HG03095 (cell line): ENCODE data around the gene RPH3AL.
"Not testable (repeated sequence)": the region's sequence is repeated elsewhere in the genome, so short reads cannot be mapped to it uniquely, and the experiment has no call there.

Source experiments
- ATAC-seq: cut with Tn5 transposase; IDR thresholded peaks from one replicate; pipeline ENCODE4 v1.9.1; 2021; ENCODE audit warnings: moderate library complexity; ENCODE audit not compliant: unreplicated experiment

The RPH3AL gene

DNA sequence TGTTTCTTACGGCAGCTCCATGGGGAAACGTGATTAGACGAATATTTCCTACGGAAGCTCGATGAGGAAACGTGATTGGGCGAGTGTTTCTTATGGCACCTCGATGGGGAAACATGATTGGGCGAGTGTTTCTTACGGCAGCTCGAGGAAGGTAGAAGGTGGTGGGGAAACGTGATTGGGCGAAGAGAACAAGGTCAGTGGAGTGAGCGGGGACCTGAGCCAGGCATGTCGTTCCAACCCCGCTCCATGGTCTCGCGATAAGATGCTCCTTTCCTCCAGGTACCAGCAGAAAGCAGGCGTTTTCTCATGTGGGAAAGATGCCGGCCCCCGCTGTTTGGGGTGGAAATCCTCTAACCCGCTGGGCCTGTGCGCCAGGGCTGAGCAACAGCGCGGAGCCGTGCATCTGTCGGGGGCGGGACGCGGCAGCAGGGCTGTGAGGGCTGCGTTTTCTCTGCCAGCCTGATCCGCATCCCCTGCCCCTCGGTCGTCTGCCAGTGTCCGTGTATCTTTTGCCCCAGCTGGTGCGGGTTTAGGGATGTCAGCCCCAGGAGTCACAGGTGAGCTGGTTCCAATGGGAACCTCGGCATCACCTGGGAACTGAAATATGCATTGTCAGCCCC is 145.6 kb downstream of the RPH3AL start:
- no peak for ATAC-seq

DNA sequence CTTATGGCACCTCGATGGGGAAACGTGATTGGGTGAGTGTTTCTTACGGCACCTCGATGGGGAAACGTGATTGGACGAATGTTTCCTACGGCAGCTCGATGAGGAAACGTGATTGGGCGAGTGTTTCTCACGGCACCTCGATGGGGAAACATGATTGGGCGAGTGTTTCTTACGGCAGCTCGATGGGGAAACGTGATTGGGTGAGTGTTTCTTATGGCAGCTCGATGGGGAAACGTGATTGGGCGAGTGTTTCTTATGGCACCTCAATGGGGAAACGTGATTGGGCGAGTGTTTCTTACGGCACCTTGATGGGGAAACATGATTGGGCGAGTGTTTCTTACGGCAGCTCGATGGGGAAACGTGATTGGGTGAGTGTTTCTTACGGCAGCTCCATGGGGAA is 146.1 kb downstream of the RPH3AL start:
- not testable (repeated sequence) for ATAC-seq

DNA sequence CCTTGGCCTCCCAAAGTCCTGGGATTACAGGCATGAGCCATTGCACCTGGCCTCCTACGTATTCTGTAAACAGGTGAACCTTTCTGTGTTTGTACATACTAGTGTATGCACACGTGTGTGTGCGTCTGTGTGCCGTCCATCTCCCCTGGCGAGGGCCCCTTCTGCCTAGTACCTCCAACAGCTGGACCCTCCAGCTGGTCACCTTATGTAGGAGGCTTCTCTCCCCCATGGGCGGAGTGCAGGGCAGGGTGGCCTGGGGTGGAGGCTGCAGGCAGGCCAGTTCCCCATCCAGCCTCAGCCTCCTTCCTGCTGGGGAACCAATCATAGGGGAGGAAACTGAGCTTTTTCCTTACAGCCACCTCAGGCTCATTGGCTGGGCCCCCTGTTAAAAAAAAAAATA is 146.8 kb downstream of the RPH3AL start:
- no peak for ATAC-seq

DNA sequence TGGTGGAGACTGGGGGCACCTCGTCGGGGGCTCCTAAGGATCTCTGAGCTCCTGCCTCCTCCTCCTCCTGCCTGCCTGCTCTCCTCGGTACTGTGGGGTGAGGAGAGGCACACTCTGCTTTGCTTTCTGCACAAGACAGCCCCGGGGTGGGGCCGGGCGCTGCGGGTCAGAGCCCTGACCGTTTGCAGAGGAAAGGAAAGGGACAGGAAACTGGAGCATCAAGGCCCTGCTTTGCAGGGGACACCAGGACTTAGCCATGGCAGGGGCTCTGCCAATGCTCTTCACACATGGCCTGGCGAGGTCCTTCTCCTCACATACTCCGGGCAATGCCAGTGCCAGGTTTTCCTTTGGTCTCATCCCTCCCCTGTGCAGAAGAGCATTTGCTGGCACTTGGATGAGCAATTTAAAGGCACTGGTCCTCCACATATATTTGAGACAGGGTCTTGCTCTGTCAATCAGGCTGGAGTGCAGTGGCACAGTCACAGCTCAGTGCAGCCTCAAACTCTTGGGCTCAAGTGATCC is 147.4 kb downstream of the RPH3AL start:
- ATAC-seq = no peak

DNA sequence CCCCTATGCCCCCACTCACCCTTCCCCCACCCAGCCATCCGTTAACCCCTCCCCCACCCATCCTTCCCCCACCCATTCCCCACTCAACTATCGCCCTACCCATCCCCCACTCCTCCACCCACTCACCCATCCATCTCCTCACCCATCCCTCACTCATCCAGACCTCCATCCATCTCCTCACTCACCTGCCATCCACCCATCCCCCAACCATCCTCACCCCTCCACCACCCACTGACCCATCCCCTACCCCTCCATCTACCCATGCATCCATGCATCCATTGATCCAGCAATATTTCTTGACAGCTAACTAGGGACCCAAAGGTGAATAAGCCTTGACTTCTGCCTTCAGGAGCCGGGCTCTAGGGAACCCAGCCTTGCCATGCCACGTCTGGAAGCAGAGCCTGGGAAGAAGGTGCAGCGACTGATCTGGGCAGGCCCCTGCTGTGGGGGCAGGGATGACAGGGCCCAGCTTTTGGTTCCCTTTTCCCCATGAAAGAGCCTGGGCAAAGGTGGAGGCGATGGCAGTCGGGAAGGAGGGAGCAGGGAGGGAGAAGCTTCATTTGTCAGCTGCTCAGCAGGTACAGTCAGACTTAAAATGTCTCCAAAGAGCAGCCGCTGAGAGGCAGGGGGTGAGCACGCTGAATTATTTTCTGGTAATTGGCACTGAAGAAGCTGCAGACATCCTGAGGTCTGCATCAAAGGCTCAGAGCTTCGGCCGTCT is 148.0 kb downstream of the RPH3AL start:
- ATAC-seq = no peak

DNA sequence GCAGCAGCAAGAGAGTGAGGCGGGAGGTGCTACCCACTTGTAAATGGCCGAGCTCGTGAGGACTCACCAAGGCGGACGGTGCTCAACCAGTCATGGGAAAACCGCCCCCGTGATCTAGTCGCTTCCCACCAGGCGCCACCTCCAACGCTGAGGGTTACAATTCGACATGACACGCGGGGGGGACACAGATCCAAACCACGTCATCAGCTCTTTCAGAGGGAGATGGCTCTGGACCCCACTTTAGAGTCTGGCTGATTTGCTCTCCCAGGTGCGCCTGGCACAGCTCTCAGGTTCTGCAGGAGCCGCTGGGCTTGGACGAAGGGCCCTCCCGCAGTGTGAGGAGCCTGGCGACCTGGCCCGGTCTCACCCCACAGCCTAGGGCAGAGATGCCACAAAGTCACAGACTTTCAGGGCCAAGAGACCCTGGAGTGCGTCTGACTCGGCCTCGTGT is 150.1 kb downstream of the RPH3AL start:
- no peak for ATAC-seq

DNA sequence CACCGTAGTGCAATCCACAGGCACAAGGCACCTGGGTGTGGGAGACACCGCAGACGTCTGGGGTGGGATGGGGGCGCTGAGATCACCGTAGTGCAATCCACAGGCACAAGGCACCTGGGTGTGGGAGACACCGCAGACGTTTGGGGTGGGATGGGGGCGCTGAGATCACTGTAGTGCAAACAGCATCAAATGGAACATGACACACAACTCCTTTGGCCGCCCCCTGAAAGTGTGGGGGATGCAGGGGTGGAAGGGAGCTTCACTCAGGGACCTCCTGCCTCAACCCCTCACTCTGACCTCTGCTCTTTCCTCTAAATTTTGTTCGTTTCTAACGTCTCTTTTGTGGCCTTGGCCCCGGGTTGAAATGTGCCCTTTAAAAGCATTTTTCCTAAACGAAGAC is 150.9 kb downstream of the RPH3AL start:
- not testable (repeated sequence) for ATAC-seq

DNA sequence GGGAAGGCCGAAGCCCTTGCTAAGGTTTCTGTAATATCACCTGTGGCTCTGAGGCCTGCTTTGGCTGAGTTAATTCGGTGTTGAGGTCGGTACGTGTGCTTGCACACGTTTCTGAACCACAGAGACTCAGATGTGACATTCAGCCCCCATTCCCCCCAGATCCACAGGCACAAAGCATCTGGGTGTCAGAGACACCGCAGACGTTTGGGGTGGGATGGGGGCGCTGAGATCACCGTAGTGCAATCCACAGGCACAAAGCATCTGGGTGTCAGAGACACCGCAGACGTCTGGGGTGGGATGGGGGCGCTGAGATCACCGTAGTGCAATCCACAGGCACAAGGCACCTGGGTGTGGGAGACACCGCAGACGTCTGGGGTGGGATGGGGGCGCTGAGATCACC is 151.3 kb downstream of the RPH3AL start:
- not testable (repeated sequence) for ATAC-seq

DNA sequence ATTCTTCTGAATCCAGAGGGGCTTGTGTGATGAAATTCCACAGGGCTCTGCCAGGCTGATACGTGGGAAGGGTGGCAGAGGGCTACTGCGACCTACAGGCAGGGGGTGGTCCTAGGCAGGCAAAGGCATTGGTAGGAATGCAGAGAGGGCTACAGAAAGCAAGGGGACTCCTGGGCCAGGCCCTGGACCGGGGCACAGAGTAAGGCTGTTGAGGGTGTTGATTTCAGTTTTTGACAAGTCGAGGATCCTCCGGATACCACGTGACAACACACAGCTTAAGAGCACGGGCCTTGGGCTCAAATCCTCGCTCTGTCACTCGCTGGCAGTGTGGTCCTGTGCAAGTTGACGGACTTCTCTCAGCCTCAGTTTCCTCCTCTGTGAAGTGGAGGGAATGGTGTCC is 152.0 kb downstream of the RPH3AL start:
- no peak for ATAC-seq

DNA sequence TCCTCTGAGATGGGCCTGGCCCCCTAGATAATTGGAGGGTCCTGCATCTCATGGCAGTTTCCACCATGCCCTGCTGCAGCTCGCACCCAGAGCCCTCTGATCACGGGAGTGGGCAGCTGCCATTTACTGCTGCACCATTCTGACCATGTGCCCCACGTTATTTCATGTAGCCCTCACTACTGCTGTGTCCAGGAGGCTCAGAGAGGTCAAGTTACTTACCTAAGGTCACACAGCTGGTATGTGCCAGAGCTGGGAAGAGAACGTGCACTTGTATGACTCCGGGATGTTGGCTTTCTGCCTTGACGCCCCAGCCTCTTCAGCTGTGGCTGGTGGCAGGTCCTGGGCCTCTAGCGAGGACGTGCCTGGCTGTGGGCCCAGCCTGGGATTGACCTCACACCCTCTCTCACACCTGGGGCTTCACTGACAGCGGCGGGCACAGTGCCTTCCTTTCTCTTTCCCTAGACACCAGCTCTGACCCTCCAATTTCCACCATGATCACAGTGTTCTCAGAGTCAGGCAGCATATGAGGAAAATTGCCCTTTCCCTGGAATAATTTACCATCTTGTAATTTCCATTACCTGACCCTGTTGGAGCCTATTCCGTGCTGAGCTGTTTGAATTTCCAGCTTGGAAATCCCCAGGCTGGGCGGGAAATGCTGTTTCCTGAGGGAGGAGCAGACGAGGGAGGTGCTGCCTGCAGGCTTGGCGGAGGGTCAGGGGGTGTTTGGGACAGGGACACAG is 152.6 kb downstream of the RPH3AL start:
- no peak for ATAC-seq

DNA sequence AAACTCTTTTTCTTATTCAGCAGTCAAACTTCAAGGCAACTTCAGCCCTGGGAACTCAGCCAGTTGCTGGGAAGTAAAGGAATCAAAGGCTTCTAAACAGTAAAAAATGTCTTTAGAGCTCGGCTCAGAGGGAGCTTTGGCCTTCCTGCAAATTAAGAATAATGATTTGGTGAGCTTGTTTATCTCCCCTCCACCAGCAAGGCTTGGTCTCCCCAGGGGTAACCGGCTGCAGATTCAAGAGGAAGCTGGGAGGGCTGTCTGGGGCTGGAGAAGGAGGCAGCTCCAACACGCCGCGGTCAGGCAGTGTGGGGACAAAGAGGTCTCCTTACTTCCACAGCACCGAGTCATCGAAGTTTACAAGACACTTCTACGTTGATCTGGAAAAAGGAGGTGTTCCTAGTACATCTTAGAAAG is 153.4 kb downstream of the RPH3AL start:
- no peak for ATAC-seq

DNA sequence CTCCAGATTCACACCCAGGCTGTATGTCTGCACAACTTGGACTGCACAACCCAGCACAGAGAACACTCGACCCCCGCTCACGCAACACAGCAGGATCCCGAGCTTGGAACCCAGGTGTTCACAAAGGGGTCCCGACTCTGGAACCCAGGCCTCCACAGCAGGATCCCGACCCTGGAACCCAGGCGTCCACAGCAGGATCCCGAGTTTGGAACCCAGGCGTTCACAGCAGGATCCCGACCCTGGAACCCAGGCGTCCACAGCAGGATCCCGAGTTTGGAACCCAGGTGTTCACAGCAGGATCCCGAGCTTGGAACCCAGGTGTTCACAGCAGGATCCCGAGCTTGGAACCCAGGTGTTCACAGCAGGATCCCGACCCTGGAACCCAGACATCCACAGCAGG is 154.4 kb downstream of the RPH3AL start:
- not testable (repeated sequence) for ATAC-seq

DNA sequence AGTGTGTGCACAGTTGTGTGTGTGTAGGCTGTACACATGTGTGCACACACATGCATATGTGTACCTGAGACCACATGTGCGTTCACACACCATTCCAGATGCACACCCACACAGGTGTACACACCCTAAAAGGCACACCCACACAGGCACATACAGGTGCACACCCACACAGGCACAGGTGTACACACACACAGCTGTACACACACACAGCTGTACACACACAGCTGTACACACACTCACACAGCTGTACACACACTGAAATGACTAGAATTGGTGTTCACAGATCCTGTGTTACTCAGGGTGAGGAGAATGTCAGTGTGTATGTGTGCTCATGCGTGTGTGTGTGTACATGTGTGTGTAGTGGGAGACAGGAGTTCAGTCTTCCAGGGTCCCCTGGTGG is 155.3 kb downstream of the RPH3AL start:
- ATAC-seq = no peak

DNA sequence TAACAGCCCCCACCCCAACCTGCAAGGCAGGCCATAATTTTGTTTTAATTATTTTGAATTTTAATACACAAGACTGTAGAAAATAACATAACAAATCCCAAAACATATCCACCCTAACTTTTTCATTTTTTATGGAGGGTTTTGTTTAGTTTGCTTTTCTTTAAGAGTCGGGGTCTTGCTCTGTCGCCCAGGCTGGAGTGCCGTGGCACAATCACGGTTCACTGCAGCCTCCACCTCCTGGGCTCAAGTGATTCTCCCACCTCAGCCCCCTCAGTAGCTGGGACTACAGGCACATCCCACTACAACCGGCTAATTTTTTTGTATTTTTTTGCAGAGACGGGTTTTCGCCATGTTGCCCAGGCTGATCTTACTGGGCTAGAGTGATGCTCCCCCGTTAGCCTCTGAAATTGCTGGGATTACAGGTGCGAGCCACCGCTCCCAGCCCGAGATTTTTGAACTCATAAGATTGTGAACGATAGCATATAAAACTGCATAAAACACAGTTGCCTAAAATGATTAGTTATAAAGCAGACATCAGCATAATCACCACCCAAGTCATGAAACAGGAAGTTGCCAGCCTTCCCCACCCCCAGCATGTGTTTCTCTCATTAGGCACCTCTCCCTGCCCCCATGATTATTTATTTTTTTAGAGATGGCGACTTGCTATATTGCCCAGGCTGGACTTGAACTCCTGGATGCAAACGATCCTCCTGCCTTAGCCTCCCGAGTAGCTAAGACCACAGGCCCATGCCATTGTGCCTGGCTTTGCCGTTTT is 157.6 kb downstream of the RPH3AL start:
- no peak for ATAC-seq

DNA sequence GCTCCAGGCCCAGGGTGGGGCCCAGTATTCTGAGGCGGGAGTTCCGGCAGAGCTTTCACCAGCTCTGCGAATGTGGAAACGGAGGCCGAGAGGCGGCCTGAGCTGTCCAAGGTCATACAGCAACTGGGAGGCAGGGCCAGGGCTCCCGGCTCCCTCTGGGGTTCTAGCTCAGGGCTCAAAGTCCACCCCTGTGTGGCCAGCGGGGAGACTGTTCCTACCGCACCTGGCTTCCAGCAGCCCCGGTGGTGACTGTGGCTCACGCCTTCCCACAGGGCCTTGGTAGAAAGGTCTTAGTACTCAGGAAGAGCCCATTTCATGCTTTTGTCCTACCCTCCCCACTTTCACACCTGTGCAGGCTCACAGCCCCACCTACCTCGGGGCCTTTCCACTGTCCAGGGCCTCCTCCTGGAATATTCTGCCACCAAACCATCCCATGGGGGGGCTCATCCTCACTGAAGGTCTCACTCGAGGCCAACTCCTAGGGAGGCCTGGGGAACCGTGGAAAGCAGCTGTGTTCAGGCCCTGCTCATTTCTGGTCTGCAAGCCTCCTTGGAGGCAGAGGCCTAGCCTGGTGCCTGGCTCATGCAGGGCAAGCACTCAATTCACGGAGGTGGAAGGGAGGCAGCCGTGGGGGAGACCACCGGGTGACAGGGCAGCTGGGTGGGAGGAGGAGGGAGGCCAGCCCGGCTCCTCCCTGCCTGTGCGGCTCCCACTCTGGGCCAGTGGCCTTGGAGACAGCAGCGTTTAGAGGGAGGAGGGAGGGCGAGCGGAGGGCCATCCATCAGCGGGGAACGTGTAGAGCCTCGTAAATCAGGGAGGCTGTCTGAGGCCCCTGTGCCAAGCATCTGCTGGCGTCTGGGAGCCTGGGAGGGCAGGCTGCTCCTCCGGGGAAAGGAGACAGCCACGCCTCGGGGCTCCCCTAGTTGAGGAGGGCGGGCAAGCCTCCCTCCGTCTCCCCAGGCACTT is 158.5 kb downstream of the RPH3AL start:
- no peak for ATAC-seq

DNA sequence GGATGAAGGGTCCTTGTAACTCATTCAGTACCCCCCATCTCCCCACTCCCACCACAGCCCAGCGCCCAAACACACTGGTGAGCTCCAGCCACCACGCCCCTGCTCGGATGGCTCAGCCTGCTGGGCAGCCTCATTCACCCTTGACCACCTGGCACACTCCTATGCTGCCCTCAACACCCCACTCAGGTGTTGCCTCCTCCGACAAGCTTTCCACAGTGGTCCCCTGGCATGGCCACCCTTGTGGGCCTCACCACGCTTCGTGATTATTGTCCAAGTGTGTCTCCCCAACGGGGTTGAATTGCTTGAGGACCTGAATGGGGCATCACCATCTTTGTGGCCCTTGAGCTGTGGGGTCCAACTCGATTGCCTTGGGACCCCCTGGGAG is 159.2 kb downstream of the RPH3AL start:
- ATAC-seq = no peak

DNA sequence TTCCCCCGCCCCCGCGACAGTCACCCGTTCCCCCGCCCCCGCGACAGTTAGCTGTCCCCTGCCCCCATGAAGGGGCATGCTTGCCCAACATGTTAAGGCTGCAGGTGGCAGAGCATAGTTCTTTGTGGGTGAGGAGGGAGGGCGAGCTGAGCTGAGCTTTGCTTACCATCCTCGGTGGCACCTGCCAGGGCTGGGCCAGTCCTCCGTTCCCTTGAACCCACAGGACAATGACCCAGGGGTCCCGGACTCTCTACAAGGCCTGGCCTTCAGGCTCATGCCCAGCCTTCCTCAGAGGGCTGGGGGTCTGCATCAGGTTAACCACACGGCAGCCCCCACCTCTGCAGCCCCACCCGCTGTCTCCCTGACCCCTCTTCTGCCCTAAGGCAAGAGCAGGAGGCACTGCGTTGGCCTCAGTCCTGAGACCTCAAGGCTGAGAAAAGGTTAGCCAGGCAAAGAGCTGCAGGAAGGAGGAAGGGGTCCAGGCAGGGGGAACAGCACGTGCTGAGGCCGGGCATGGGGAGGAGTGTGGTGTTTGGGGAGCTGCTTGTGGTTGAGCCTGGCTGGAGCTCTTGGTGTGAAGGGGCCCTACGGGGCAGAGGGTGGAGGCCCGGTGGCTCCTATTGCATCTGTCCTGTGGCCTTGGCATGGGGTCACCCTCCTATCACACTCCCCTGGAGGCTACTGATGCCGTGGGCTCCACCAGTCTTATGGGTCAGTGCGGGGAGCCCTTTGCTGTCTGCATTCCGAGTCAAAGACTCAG is 159.8 kb downstream of the RPH3AL start:
- ATAC-seq = no peak

DNA sequence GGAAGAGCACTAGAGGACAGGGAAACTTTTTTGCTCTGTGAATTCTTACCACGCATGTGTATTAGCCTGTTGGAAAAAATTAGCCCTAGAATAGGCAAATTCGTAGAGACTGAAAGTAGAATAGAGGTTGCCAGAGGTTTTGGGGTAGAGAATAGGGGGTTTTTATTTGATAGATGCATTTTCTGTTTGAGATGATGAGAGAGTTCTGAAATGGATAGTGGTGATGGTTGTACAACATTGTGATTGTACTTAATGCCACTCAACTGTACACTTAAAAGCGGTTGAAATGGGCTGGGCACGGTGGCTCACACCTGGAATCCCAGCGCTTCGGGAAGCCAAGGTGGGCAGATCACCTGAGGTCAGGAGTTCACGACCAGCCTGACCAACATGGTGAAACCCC is 163.2 kb downstream of the RPH3AL start:
- ATAC-seq = no peak

DNA sequence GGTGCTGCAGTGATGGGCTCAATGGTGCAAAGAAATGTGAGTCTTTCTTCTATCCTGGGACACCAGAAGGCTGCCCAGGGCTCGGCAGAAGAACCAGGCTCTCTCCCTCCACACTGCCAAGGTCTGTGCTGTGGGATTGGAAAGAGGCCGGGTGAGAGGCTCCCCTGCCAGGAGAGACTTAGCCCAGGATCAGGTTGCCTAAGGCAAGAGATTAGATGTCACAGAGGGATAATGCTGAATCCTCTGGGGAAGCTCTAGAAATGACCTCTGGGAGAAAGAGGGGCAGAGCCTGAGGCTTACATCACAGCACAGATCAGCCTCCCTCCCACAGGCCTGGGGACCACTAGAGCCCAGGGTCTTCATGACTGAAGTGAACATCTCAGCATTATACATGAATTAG is 165.5 kb downstream of the RPH3AL start:
- no peak for ATAC-seq
